CD4-positive, alpha-beta T cell (primary cell): ENCODE data around the gene SDK1. TPM values are rescaled to one million over a fixed set of nuclear protein-coding genes. Genes with fewer than 3 reads are reported as not detected.

Experiments
- ATAC-seq: fragments of 200-7000 bp; cut with Tn5 transposase; one replicate; pipeline ENCODE4 v1.10.0; 2022; ENCODE audit warnings: mild to moderate bottlenecking; ENCODE audit not compliant: poor library complexity
- CTCF ChIA-PET: fragments of 350-600 bp; sonication (Branson Sonifier 250); formaldehyde crosslinking; loops from one replicate; lab custom pipeline; 2021; ENCODE audit warnings: antibody characterized with exemption, inconsistent platforms; lab: Charles Lee
- POLR2A ChIA-PET: fragments of 350-600 bp; sonication (Branson Sonifier 250); formaldehyde crosslinking; loops from one replicate; lab custom pipeline; 2021; ENCODE audit warnings: antibody characterized with exemption, inconsistent platforms; lab: Charles Lee
- DNase-seq, 14 experiments: peaks; one replicate each; pipeline ENCODE4 v3.0.0-alpha.2; 2013 to 2020; ENCODE audit warnings: mixed read lengths in 2 of 14
- H3K27ac ChIP-seq, 2 donors: one replicate each; pipeline versions ENCODE4 v1.5.1 to v1.7.0; 2013; ENCODE audit warnings: low read length in 2 of 2, low read depth in 1 of 2, mild to moderate bottlenecking in 1 of 2
- H3K27me3 ChIP-seq, 2 experiments: 1 replicate in 1 of 2; 2 replicates in 1 of 2; pipeline versions ENCODE4 v1.6.1 to v1.7.0; 2013; ENCODE audit warnings: low read length in 2 of 2, control low read depth in 1 of 2, mild to moderate bottlenecking in 1 of 2, moderate library complexity in 1 of 2; ENCODE audit not compliant: insufficient read depth in 2 of 2, control insufficient read depth in 1 of 2
- H3K36me3 ChIP-seq: one replicate; pipeline ENCODE4 v1.6.1; 2013; ENCODE audit warnings: low read length, control low read depth; ENCODE audit not compliant: insufficient read depth
- H3K4me1 ChIP-seq: one replicate; pipeline ENCODE4 v1.6.1; 2013; ENCODE audit warnings: low read length, control low read depth; ENCODE audit not compliant: insufficient read depth
- H3K4me3 ChIP-seq: one replicate; pipeline ENCODE4 v1.5.1; 2013; ENCODE audit warnings: mild to moderate bottlenecking, low read length, moderate library complexity
- H3K9me3 ChIP-seq, 2 experiments: 1 replicate in 1 of 2; 2 replicates in 1 of 2; pipeline versions ENCODE4 v1.6.1 to v1.7.0; 2013; ENCODE audit warnings: low read length in 2 of 2, mild to moderate bottlenecking in 2 of 2, control low read depth in 1 of 2, moderate library complexity in 1 of 2; ENCODE audit not compliant: control insufficient read depth in 1 of 2, insufficient read depth in 1 of 2
- H3K27ac Mint-ChIP-seq: one replicate; pipeline ENCODE4 v1.8.0; 2020; ENCODE audit warnings: mixed read lengths
- H3K27me3 Mint-ChIP-seq: one replicate; pipeline ENCODE4 v1.8.0; 2021; ENCODE audit warnings: mixed read lengths
- H3K36me3 Mint-ChIP-seq: one replicate; pipeline ENCODE4 v1.8.0; 2021; ENCODE audit warnings: low read depth, mixed read lengths
- H3K4me1 Mint-ChIP-seq: one replicate; pipeline ENCODE4 v1.8.0; 2021; ENCODE audit warnings: low read depth, mixed read lengths
- H3K4me3 Mint-ChIP-seq: one replicate; pipeline ENCODE4 v1.8.0; 2020; ENCODE audit warnings: mild to moderate bottlenecking, mixed read lengths
- H3K9me3 Mint-ChIP-seq: one replicate; pipeline ENCODE4 v1.8.0; 2020; ENCODE audit warnings: mixed read lengths
- intact Hi-C, 2 experiments: fragments of 100-400 bp; cut with DNase I in 1 of 2; cut with micrococcal nuclease in 1 of 2; formaldehyde crosslinking; loops; one replicate each; pipeline versions ENCODE4 v1.15.1 to v1.9.0; 2023 to 2025; cut with DNase I, micrococcal nuclease
- total RNA-seq, 174 experiments: library from RNA in 2 of 174; stranded (reverse) in 2 of 174; gene quantifications; one replicate each; pipeline ENCODE4 v1.2.3 and lab custom pipeline; 2021 to 2026
- TF ChIP-seq, protein P1 (sequence below): fragments of 200-600 bp; IDR thresholded peaks from one replicate; pipeline ENCODE4 v1.8.0; 2022; ENCODE audit warnings: antibody characterized with exemption, mild to moderate bottlenecking

SDK1 gene
- total RNA-seq, 2 experiments from 2014 or later: 1.1 to 1.3 TPM

DNA sequence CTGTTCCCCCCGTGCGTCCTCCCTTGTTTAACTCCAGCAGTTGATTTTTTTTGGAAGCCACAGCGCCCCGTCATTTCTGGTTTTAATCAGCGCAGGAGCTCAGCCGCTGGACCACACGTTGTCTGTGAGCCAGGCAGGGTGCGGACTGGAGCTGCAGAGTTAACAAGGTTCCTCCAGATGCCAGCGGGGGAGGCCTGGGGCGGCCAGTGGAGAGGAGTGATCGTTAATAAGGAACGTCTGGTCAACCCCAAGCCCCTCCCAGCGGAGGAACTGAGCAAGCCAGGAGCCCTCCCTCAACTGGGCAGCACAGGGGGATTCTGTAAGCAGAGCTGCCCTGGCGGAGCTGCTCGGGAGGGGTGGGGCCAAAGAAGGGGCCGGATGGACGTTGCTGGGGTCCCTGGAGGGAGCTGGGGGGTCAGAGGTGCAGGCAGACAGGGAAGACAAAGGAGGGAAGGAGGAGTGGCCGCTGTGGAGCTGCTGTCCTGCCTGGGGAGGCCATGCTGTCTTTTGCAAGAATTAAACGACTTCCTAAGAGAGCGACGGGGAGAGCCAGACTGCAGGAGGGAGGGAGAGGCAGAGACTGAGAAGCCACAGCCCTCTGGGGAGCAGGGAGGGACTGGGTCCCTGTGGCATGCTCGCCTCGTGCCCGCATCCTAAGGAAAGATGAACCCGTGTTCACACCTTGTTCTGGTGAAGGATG lies 843.9 kb downstream of the SDK1 start:
- H3K36me3 Mint-ChIP-seq: no peaks in the 10 kb centered on the region
- H3K4me3 Mint-ChIP-seq: peak overlapping the region; percentile 74
- ChIA-PET CTCF (no interaction called here), POLR2A (no interaction called here)
- no peaks in the 10 kb centered on the region for H3K36me3 ChIP-seq
- no peak overlapping the region for H3K27ac ChIP-seq
- no peak overlapping the region for H3K4me3 ChIP-seq
- peaks cover 11% of the 10 kb centered on the region for H3K4me1 Mint-ChIP-seq
- H3K9me3 ChIP-seq: peaks cover 0 to 9% of the 10 kb centered on the region in 2 experiments
- DNase-seq (no peak), ATAC-seq (no peak)
- intact Hi-C loops: no loop called here
- no peaks in the 10 kb centered on the region for H3K9me3 Mint-ChIP-seq
- no peak overlapping the region for H3K27ac Mint-ChIP-seq
- TF ChIP-seq, protein P1, sequence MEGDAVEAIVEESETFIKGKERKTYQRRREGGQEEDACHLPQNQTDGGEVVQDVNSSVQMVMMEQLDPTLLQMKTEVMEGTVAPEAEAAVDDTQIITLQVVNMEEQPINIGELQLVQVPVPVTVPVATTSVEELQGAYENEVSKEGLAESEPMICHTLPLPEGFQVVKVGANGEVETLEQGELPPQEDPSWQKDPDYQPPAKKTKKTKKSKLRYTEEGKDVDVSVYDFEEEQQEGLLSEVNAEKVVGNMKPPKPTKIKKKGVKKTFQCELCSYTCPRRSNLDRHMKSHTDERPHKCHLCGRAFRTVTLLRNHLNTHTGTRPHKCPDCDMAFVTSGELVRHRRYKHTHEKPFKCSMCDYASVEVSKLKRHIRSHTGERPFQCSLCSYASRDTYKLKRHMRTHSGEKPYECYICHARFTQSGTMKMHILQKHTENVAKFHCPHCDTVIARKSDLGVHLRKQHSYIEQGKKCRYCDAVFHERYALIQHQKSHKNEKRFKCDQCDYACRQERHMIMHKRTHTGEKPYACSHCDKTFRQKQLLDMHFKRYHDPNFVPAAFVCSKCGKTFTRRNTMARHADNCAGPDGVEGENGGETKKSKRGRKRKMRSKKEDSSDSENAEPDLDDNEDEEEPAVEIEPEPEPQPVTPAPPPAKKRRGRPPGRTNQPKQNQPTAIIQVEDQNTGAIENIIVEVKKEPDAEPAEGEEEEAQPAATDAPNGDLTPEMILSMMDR: no peak
- no peaks in the 10 kb centered on the region for H3K4me1 ChIP-seq
- H3K27me3 ChIP-seq: no peaks in the 10 kb centered on the region
- peaks cover 3% of the 10 kb centered on the region for H3K27me3 Mint-ChIP-seq

DNA sequence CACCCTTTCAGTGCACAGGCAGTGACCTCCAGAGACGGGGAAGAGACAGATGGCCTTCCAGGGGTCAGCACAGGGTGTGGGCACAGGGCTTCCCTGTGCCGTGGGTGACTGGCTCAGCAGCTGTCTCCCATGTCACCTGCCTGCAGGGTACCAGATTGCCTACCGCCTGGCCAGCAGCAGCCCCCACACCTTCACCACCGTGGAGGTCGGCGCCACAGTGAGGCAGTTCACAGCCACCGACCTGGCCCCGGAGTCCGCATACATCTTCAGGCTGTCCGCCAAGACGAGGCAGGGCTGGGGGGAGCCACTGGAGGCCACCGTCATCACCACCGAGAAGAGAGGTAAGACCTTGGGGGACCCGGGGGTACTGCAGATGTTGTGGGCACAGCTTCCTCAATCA lies 844.5 kb downstream of the SDK1 start:
- H3K36me3 Mint-ChIP-seq: no peaks in the 10 kb centered on the region

DNA sequence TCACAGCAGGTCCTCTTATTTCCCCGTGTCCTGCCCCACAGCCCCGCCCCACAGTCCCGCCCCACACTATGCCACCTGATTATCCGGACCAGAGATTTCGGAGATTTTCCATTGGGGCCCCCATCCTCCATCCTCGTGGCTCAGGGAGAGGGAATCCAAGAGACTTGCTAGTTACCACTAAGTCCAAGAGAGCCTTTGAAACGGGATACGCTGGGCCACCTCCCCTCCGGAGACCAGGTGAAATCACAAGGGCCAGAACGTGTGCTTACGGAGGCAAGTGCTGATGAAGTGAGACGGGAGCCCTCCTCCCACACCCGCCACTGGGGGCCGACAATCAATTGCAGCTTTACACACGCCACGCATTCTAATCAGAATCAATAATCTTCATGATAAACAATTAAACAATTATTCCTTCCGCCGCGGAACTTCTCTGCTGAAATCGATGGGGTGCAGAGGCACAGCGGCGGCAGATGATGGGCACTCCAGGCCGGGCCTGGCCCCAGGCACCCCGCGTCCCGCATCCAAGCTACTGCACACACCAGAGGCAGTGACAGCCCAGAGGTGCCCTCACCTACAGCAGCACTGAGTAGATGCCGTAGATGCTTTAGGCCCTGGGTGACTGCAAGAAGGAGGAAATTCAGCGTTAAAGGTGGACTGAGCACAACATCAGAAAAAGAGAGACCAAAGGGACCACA lies 847.0 kb downstream of the SDK1 start:
- no peak overlapping the region for H3K27ac Mint-ChIP-seq
- H3K36me3 Mint-ChIP-seq: no peaks in the 10 kb centered on the region
- H3K4me3 Mint-ChIP-seq: no peak overlapping the region
- no peaks in the 10 kb centered on the region for H3K9me3 Mint-ChIP-seq
- CTCF ChIA-PET: no interaction called here
- peaks cover 0 to 6% of the 10 kb centered on the region in 2 experiments for H3K9me3 ChIP-seq
- peaks cover 3% of the 10 kb centered on the region for H3K27me3 Mint-ChIP-seq
- no peak for DNase-seq
- H3K4me3 ChIP-seq: no peak overlapping the region
- H3K36me3 ChIP-seq: no peaks in the 10 kb centered on the region
- peaks cover 11% of the 10 kb centered on the region for H3K4me1 Mint-ChIP-seq
- H3K4me1 ChIP-seq: no peaks in the 10 kb centered on the region
- TF ChIP-seq, protein P1: no peak
- no peaks in the 10 kb centered on the region for H3K27me3 ChIP-seq
- POLR2A ChIA-PET: no interaction called here
- H3K27ac ChIP-seq: no peak overlapping the region
- ATAC-seq: no peak
- intact Hi-C loops: no loop called here

More for the DNA sequence above, 844.5 kb downstream of the SDK1 start:
- intact Hi-C loops: no loop called here
- ATAC-seq: no peak
- Histone ChIP-seq H3K27me3 (no peaks in the 10 kb centered on the region), H3K9me3 (peaks cover 0 to 6% of the 10 kb centered on the region in 2 experiments), H3K4me3 (no peak overlapping the region), H3K27ac (no peak overlapping the region), H3K4me1 (no peaks in the 10 kb centered on the region), H3K36me3 (no peaks in the 10 kb centered on the region)
- Mint-ChIP-seq H3K4me1 (peaks cover 11% of the 10 kb centered on the region), H3K4me3 (no peak overlapping the region), H3K27ac (no peak overlapping the region), H3K9me3 (no peaks in the 10 kb centered on the region), H3K27me3 (peaks cover 3% of the 10 kb centered on the region)
- ChIA-PET CTCF (no interaction called here), POLR2A (no interaction called here)
- TF ChIP-seq, protein P1: no peak
- no peak for DNase-seq
